H1 (cell line): ENCODE data around the gene UBL4B.

ENCODE experiments used
- EZH2 ChIP-seq: fragments of 200-600 bp; sonication (generic); IDR thresholded peaks from 2 replicates; pipeline ENCODE4 v1.7.1; 2012; ENCODE audit warnings: low read depth, mild to moderate bottlenecking, moderate library complexity, low read length, inconsistent platforms; ENCODE audit not compliant: severe bottlenecking
- TF ChIP-seq, protein P1 (sequence below), 3 experiments: IDR thresholded peaks; 1 replicate in 2 of 3; 2 replicates in 1 of 3; pipeline versions ENCODE4 v1.5.1 to v1.6.1; 2011; ENCODE audit warnings: low read length in 3 of 3, mild to moderate bottlenecking in 3 of 3, inconsistent platforms in 2 of 3, low read depth in 1 of 3, moderate library complexity in 1 of 3; ENCODE audit not compliant: insufficient read depth in 1 of 3; ENCODE audit errors: control extremely low read depth in 1 of 3

DNA sequence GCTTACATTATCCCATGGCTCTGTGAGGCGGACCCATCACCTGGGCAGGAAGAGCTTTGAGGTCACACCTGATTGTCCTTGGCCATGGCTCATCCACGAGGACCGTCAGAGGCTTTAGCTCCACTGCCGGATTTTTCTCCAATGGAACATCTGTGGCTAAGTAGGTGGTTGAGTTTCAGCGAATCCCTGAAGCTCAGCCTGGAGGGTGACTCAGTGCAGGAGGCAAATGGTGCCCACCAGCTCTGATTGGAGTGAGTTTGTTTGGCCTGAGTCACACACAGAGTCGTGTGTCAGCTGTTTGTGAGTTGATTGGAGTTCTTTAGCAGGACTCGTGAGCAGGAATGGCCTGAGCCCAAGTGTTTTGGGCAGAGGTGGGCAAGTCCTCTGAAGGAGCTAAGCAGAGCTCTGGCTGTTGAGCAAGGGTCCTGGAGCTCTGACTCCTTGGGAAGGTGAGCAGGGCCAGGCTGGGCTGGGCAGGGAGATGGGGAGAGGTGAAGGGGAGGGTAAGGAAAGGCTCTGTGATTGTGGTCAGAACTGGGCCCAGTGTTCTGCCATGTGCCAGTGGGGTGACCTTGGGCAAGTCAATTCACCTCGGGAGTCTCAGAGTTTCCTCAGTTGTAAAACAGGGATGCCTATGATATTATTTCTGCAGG lies 40.0 kb downstream of the UBL4B start:
- TF ChIP-seq EZH2 = no peak
- TF ChIP-seq, protein P1, sequence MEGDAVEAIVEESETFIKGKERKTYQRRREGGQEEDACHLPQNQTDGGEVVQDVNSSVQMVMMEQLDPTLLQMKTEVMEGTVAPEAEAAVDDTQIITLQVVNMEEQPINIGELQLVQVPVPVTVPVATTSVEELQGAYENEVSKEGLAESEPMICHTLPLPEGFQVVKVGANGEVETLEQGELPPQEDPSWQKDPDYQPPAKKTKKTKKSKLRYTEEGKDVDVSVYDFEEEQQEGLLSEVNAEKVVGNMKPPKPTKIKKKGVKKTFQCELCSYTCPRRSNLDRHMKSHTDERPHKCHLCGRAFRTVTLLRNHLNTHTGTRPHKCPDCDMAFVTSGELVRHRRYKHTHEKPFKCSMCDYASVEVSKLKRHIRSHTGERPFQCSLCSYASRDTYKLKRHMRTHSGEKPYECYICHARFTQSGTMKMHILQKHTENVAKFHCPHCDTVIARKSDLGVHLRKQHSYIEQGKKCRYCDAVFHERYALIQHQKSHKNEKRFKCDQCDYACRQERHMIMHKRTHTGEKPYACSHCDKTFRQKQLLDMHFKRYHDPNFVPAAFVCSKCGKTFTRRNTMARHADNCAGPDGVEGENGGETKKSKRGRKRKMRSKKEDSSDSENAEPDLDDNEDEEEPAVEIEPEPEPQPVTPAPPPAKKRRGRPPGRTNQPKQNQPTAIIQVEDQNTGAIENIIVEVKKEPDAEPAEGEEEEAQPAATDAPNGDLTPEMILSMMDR (IDR thresholded peaks at IDR 0.05; ENCODE audit: control extremely low read depth in 1 of 3, insufficient read depth in 1 of 3, low read depth in 1 of 3, low read length in 3 of 3) = no peak
